ENCODE data around the gene DYSF. TPM values are rescaled to one million over a fixed set of nuclear protein-coding genes. Genes with fewer than 3 reads are reported as not detected.

The DYSF gene
- polyA plus RNA-seq, 1 experiment = 1.3 TPM

GRCh38 chr2:71528749-71529148 lies 75.4 kb downstream of the DYSF start:
- POLR2A ChIA-PET = no interaction called here
- no peaks in the 10 kb centered on the region for H3K36me3 ChIP-seq (ENCODE audit: control insufficient read depth, insufficient read depth, low read length)
- CTCF ChIA-PET = interaction anchor here (1.1 to 2.5 kb wide), 5 partner anchors 10 to 622 kb away, joined by 3 to 14 read pairs (median 6); no protein-coding TSS in a partner anchor

GRCh38 chr2:71530211-71530610 lies 76.8 kb downstream of the DYSF start:
- no peak for DNase-seq (ENCODE audit: low read depth)
- POLR2A ChIA-PET = interaction anchor here (0.7 kb wide), 1 partner anchor 18 kb away, joined by 4 read pairs; no protein-coding TSS in a partner anchor

More at GRCh38 chr2:71528749-71529148, 75.4 kb downstream of the DYSF start:
- Histone ChIP-seq H3K4me3 (ENCODE audit: low read depth, low read length) (no peak overlapping the region), H3K27me3 (ENCODE audit: control insufficient read depth, insufficient read depth, low read length) (peaks cover 14% of the 10 kb centered on the region)
- DNase-seq (ENCODE audit: low read depth) = no peak
- TF ChIP-seq CTCF (IDR thresholded peaks at IDR 0.05; ENCODE audit: insufficient read depth, low read depth, low read length) = no peak

GRCh38 chr2:71530641-71531332 lies 77.4 kb downstream of the DYSF start:
- no peak for DNase-seq (ENCODE audit: low read depth)
- peak; percentile 67 for TF ChIP-seq CTCF (IDR thresholded peaks at IDR 0.05; ENCODE audit: insufficient read depth, low read depth, low read length)
- ChIA-PET CTCF (interaction anchor here (0.7 to 2.5 kb wide), 12 partner anchors 9 to 1357 kb away, joined by 3 to 14 read pairs (median 4); partner anchors contain the start of gene SPR), POLR2A (no interaction called here)
- no peak overlapping the region for H3K4me3 ChIP-seq (ENCODE audit: low read depth, low read length)
- H3K36me3 ChIP-seq (ENCODE audit: control insufficient read depth, insufficient read depth, low read length) = no peaks in the 10 kb centered on the region
- peaks cover 11% of the 10 kb centered on the region for H3K27me3 ChIP-seq (ENCODE audit: control insufficient read depth, insufficient read depth, low read length)

More at GRCh38 chr2:71530211-71530610, 76.8 kb downstream of the DYSF start:
- Histone ChIP-seq H3K36me3 (ENCODE audit: control insufficient read depth, insufficient read depth, low read length) (no peaks in the 10 kb centered on the region), H3K4me3 (ENCODE audit: low read depth, low read length) (no peak overlapping the region), H3K27me3 (ENCODE audit: control insufficient read depth, insufficient read depth, low read length) (peaks cover 11% of the 10 kb centered on the region)
- no peak for TF ChIP-seq CTCF (IDR thresholded peaks at IDR 0.05; ENCODE audit: insufficient read depth, low read depth, low read length)
- CTCF ChIA-PET = interaction anchor here (0.6 to 2.5 kb wide), 15 partner anchors 8 to 1411 kb away, joined by 3 to 14 read pairs (median 3); partner anchors contain the start of gene SPR

- DNase-seq (ENCODE audit: low read depth) = peak; percentile 5
- no peak for TF ChIP-seq CTCF (IDR thresholded peaks at IDR 0.05; ENCODE audit: insufficient read depth, low read depth, low read length)
- H3K4me3 ChIP-seq (ENCODE audit: low read depth, low read length) = no peak overlapping the region
- H3K36me3 ChIP-seq (ENCODE audit: control insufficient read depth, insufficient read depth, low read length) = no peaks in the 10 kb centered on the region
- CTCF ChIA-PET = no interaction called here
- POLR2A ChIA-PET = interaction anchor here (0.6 kb wide), 1 partner anchor 1330 kb away, joined by 3 read pairs; no protein-coding TSS in a partner anchor
- H3K27me3 ChIP-seq (ENCODE audit: control insufficient read depth, insufficient read depth, low read length) = peaks cover 11% of the 10 kb centered on the region
These were observed 78.2 kb downstream of the DYSF start for GRCh38 chr2:71531522-71532047.

GRCh38 chr2:71532327-71532726 lies 79.0 kb downstream of the DYSF start:
- POLR2A ChIA-PET = no interaction called here
- no peak for TF ChIP-seq CTCF (IDR thresholded peaks at IDR 0.05; ENCODE audit: insufficient read depth, low read depth, low read length)
- CTCF ChIA-PET = no interaction called here
- H3K36me3 ChIP-seq (ENCODE audit: control insufficient read depth, insufficient read depth, low read length) = no peaks in the 10 kb centered on the region
- peaks cover 11% of the 10 kb centered on the region for H3K27me3 ChIP-seq (ENCODE audit: control insufficient read depth, insufficient read depth, low read length)
- H3K4me3 ChIP-seq (ENCODE audit: low read depth, low read length) = no peak overlapping the region
- no peak for DNase-seq (ENCODE audit: low read depth)
